Calu3 (cell line): ENCODE data around the gene MATR3. TPM values are rescaled to one million over a fixed set of nuclear protein-coding genes. Genes with fewer than 3 reads are reported as not detected.
A peak's percentile ranks its signal among the peaks of the same experiment; 100 is the strongest.

Experiments used
- BruUV-seq: library from RNA; stranded (reverse); fragments of 400-500 nt; replicated peaks from 2 replicates; lab custom pipeline; 2021; lab: Mats Ljungman, UMichigan
- CTCF ChIA-PET: fragments of 300-600 bp; sonication (Branson Sonifier 250); formaldehyde crosslinking; loops from one replicate; lab custom pipeline; 2022; ENCODE audit warnings: antibody characterized with exemption; lab: Charles Lee
- DNase-seq: peaks from one replicate; pipeline ENCODE4 v3.0.0; 2022
- H3K27ac Mint-ChIP-seq: one replicate; pipeline ENCODE4 v1.8.0; 2022; ENCODE audit warnings: mixed read lengths; ENCODE audit not compliant: unreplicated experiment
- H3K27me3 Mint-ChIP-seq: one replicate; pipeline ENCODE4 v1.8.0; 2022; ENCODE audit warnings: mixed read lengths; ENCODE audit not compliant: unreplicated experiment
- H3K36me3 Mint-ChIP-seq: one replicate; pipeline ENCODE4 v1.8.0; 2022; ENCODE audit warnings: mild to moderate bottlenecking, moderate library complexity, mixed read lengths; ENCODE audit not compliant: insufficient read depth, unreplicated experiment
- H3K4me1 Mint-ChIP-seq: one replicate; pipeline ENCODE4 v1.8.0; 2022; ENCODE audit warnings: mild to moderate bottlenecking, low read depth, mixed read lengths; ENCODE audit not compliant: unreplicated experiment
- H3K4me3 Mint-ChIP-seq: one replicate; pipeline ENCODE4 v1.8.0; 2022; ENCODE audit warnings: mild to moderate bottlenecking, low read depth, moderate library complexity, mixed read lengths; ENCODE audit not compliant: unreplicated experiment
- H3K9me3 Mint-ChIP-seq: one replicate; pipeline ENCODE4 v1.8.0; 2022; ENCODE audit warnings: low read depth, mixed read lengths; ENCODE audit not compliant: unreplicated experiment
- intact Hi-C: fragments of 100-400 bp; cut with micrococcal nuclease; formaldehyde crosslinking; loops from one replicate; pipeline ENCODE4 v1.10.0; 2022; ENCODE audit not compliant: unreplicated experiment
- total RNA-seq: library from RNA; stranded (reverse); gene quantifications from 2 replicates; pipeline ENCODE4 v1.2.3, GENCODE V29; 2022
- TF ChIP-seq, protein P1 (sequence below): fragments of 200-600 bp; IDR thresholded peaks from one replicate; pipeline ENCODE4 v1.8.0; 2022; ENCODE audit warnings: antibody characterized with exemption; ENCODE audit not compliant: unreplicated experiment

MATR3 gene
- total RNA-seq, 1 experiment from 2014 or later: 230 TPM

GRCh38 chr5:139275956-139276355, 17.6 kb upstream of the MATR3 start:
- CTCF ChIA-PET: interaction anchor here (0.9 to 1.3 kb wide), 6 partner anchors 12 to 697 kb away, joined by 3 to 5 read pairs (median 4); partner anchors contain the start of genes MATR3 and PAIP2
- TF ChIP-seq, protein P1, sequence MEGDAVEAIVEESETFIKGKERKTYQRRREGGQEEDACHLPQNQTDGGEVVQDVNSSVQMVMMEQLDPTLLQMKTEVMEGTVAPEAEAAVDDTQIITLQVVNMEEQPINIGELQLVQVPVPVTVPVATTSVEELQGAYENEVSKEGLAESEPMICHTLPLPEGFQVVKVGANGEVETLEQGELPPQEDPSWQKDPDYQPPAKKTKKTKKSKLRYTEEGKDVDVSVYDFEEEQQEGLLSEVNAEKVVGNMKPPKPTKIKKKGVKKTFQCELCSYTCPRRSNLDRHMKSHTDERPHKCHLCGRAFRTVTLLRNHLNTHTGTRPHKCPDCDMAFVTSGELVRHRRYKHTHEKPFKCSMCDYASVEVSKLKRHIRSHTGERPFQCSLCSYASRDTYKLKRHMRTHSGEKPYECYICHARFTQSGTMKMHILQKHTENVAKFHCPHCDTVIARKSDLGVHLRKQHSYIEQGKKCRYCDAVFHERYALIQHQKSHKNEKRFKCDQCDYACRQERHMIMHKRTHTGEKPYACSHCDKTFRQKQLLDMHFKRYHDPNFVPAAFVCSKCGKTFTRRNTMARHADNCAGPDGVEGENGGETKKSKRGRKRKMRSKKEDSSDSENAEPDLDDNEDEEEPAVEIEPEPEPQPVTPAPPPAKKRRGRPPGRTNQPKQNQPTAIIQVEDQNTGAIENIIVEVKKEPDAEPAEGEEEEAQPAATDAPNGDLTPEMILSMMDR: no peak
- Mint-ChIP-seq H3K9me3 (no peaks in the 10 kb centered on the region), H3K4me3 (peak overlapping the region; percentile 94), H3K27ac (peak overlapping the region; percentile 97), H3K4me1 (peaks cover 58% of the 10 kb centered on the region), H3K36me3 (peaks cover 80% of the 10 kb centered on the region), H3K27me3 (no peaks in the 10 kb centered on the region)
- intact Hi-C loops: no loop called here
- DNase-seq: no peak
- BruUV-seq: no TSS peak

GRCh38 chr5:139276426-139276825, 17.1 kb upstream of the MATR3 start:
- Mint-ChIP-seq H3K4me1 (peaks cover 59% of the 10 kb centered on the region), H3K4me3 (peak overlapping the region; percentile 94)

GRCh38 chr5:139277171-139277570, 16.4 kb upstream of the MATR3 start:
- DNase-seq: no peak
- intact Hi-C loops: no loop called here
- peak overlapping the region; percentile 94 for H3K4me3 Mint-ChIP-seq
- CTCF ChIA-PET: interaction anchor here (0.7 to 1.1 kb wide), 3 partner anchors 9 to 1452 kb away, joined by 3 to 4 read pairs (median 3); no protein-coding TSS in a partner anchor
- no TSS peak for BruUV-seq
- H3K9me3 Mint-ChIP-seq: no peaks in the 10 kb centered on the region
- TF ChIP-seq, protein P1: no peak
- peaks cover 88% of the 10 kb centered on the region for H3K36me3 Mint-ChIP-seq
- H3K27ac Mint-ChIP-seq: peak overlapping the region; percentile 78
- no peaks in the 10 kb centered on the region for H3K27me3 Mint-ChIP-seq
- peaks cover 51% of the 10 kb centered on the region for H3K4me1 Mint-ChIP-seq

More at GRCh38 chr5:139276426-139276825, 17.1 kb upstream of the MATR3 start:
- TF ChIP-seq, protein P1: no peak
- BruUV-seq: TSS peak; percentile 20
- Mint-ChIP-seq H3K27ac (peak overlapping the region; percentile 97), H3K9me3 (no peaks in the 10 kb centered on the region), H3K27me3 (no peaks in the 10 kb centered on the region), H3K36me3 (peaks cover 85% of the 10 kb centered on the region)
- intact Hi-C loops: no loop called here
- CTCF ChIA-PET: interaction anchor here (1.0 to 1.3 kb wide), 6 partner anchors 11 to 697 kb away, joined by 3 to 5 read pairs (median 4); partner anchors contain the start of genes MATR3 and PAIP2
- DNase-seq: no peak

DNA sequence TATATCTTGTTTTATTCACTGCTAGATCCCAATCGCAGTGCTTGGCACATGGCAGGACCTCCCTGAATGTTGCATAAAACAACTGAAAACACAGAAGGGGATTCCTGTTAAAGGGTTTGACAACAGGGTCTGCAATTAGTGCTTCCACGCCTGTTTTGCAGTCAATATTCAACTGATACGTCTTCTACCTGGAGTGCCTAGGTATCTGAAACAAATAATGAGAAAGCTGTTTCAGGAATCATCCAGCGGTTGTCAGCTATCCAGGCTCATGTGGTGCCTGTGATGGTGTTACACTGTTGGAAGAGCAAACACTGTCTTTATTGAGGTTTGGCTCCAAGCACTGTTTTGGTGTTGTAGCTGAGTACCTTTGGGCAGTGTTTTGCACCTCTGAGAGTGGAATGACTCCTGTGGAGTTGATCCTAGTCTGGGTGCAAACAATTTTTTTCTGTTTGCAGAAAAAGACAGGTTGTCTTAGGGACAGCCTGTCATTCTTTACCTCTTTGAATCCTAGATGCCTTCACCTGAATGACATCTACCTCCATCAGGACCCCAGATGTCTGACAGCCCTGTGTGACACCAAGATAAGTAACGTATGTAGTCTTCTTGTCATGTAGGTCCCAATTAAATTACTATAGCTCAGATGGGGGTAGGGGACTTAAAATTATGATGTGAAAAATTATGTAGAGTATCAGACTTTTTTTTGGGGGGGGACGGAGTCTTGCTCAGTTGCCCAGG, 14.8 kb upstream of the MATR3 start:
- CTCF ChIA-PET: interaction anchor here (0.9 kb wide), 1 partner anchor 282 kb away, joined by 3 read pairs; the partner anchor contains the start of gene UBE2D2

More for the DNA sequence above, 14.8 kb upstream of the MATR3 start:
- H3K27me3 Mint-ChIP-seq: no peaks in the 10 kb centered on the region
- no peaks in the 10 kb centered on the region for H3K9me3 Mint-ChIP-seq
- DNase-seq: no peak
- no TSS peak for BruUV-seq
- H3K4me1 Mint-ChIP-seq: peaks cover 49% of the 10 kb centered on the region
- no peak overlapping the region for H3K4me3 Mint-ChIP-seq
- no peak overlapping the region for H3K27ac Mint-ChIP-seq
- H3K36me3 Mint-ChIP-seq: peaks cover 84% of the 10 kb centered on the region
- intact Hi-C loops: no loop called here
- TF ChIP-seq, protein P1: no peak
